Measurements from ENCODE around the gene DHCR7.

DHCR7 gene

GRCh38 chr11:71421392-71421950 is 26.7 kb downstream of the DHCR7 start:
- Histone ChIP-seq H3K9me3 (ENCODE audit: insufficient read depth, low read depth, low read length) (no peaks in the 10 kb centered on the region), H3K4me1 (ENCODE audit: insufficient read depth, low read length) (no peaks in the 10 kb centered on the region), H3K4me3 (ENCODE audit: low read length) (no peak overlapping the region), H3K36me3 (ENCODE audit: insufficient read depth, low read length) (no peaks in the 10 kb centered on the region), H3K27ac (ENCODE audit: low read depth, low read length) (no peak overlapping the region), H3K27me3 (ENCODE audit: insufficient read depth, low read length) (no peaks in the 10 kb centered on the region), H3K9ac (ENCODE audit: low read depth, low read length) (no peak overlapping the region)
- WGBS: 92% methylated on average over 8 of the region's 12 CpGs

- no peaks in the 10 kb centered on the region for H3K9me3 ChIP-seq (ENCODE audit: insufficient read depth, low read depth, low read length)
- H3K27ac ChIP-seq (ENCODE audit: low read depth, low read length): no peak overlapping the region
- H3K27me3 ChIP-seq (ENCODE audit: insufficient read depth, low read length): no peaks in the 10 kb centered on the region
- 86% methylated on average over 15 of the region's 16 CpGs for WGBS
- no peak overlapping the region for H3K4me3 ChIP-seq (ENCODE audit: low read length)
- no peaks in the 10 kb centered on the region for H3K36me3 ChIP-seq (ENCODE audit: insufficient read depth, low read length)
- H3K9ac ChIP-seq (ENCODE audit: low read depth, low read length): no peak overlapping the region
- no peaks in the 10 kb centered on the region for H3K4me1 ChIP-seq (ENCODE audit: insufficient read depth, low read length)
These were observed 27.5 kb downstream of the DHCR7 start for GRCh38 chr11:71420455-71421241.

GRCh38 chr11:71418643-71419042 is 29.6 kb downstream of the DHCR7 start:
- Histone ChIP-seq H3K9me3 (ENCODE audit: insufficient read depth, low read depth, low read length) (no peaks in the 10 kb centered on the region), H3K27me3 (ENCODE audit: insufficient read depth, low read length) (no peaks in the 10 kb centered on the region), H3K9ac (ENCODE audit: low read depth, low read length) (no peak overlapping the region), H3K27ac (ENCODE audit: low read depth, low read length) (no peak overlapping the region), H3K4me1 (ENCODE audit: insufficient read depth, low read length) (no peaks in the 10 kb centered on the region), H3K4me3 (ENCODE audit: low read length) (no peak overlapping the region), H3K36me3 (ENCODE audit: insufficient read depth, low read length) (no peaks in the 10 kb centered on the region)
- 93% methylated on average over 8 of the region's 8 CpGs for WGBS

GRCh38 chr11:71414645-71415044 is 33.5 kb downstream of the DHCR7 start:
- H3K4me1 ChIP-seq (ENCODE audit: insufficient read depth, low read length): no peaks in the 10 kb centered on the region
- no peak overlapping the region for H3K9ac ChIP-seq (ENCODE audit: low read depth, low read length)
- no peaks in the 10 kb centered on the region for H3K36me3 ChIP-seq (ENCODE audit: insufficient read depth, low read length)

GRCh38 chr11:71410363-71410966 is 37.7 kb downstream of the DHCR7 start:
- Histone ChIP-seq H3K4me1 (ENCODE audit: insufficient read depth, low read length) (no peaks in the 10 kb centered on the region), H3K9ac (ENCODE audit: low read depth, low read length) (no peak overlapping the region), H3K9me3 (ENCODE audit: insufficient read depth, low read depth, low read length) (no peaks in the 10 kb centered on the region), H3K4me3 (ENCODE audit: low read length) (no peak overlapping the region), H3K36me3 (ENCODE audit: insufficient read depth, low read length) (no peaks in the 10 kb centered on the region), H3K27ac (ENCODE audit: low read depth, low read length) (no peak overlapping the region), H3K27me3 (ENCODE audit: insufficient read depth, low read length) (no peaks in the 10 kb centered on the region)
- 81% methylated on average over 7 of the region's 7 CpGs for WGBS

More at GRCh38 chr11:71414645-71415044, 33.5 kb downstream of the DHCR7 start:
- Histone ChIP-seq H3K4me3 (ENCODE audit: low read length) (no peak overlapping the region), H3K9me3 (ENCODE audit: insufficient read depth, low read depth, low read length) (no peaks in the 10 kb centered on the region), H3K27me3 (ENCODE audit: insufficient read depth, low read length) (no peaks in the 10 kb centered on the region), H3K27ac (ENCODE audit: low read depth, low read length) (no peak overlapping the region)

- no peaks in the 10 kb centered on the region for H3K27me3 ChIP-seq (ENCODE audit: insufficient read depth, low read length)
- H3K4me1 ChIP-seq (ENCODE audit: insufficient read depth, low read length): no peaks in the 10 kb centered on the region
- H3K9ac ChIP-seq (ENCODE audit: low read depth, low read length): no peak overlapping the region
- no peaks in the 10 kb centered on the region for H3K9me3 ChIP-seq (ENCODE audit: insufficient read depth, low read depth, low read length)
- H3K4me3 ChIP-seq (ENCODE audit: low read length): no peak overlapping the region
- WGBS: 78% methylated on average over 4 of the region's 7 CpGs
- H3K27ac ChIP-seq (ENCODE audit: low read depth, low read length): no peak overlapping the region
- no peaks in the 10 kb centered on the region for H3K36me3 ChIP-seq (ENCODE audit: insufficient read depth, low read length)
These were observed 39.4 kb downstream of the DHCR7 start for GRCh38 chr11:71408826-71409225.

- no peaks in the 10 kb centered on the region for H3K27me3 ChIP-seq (ENCODE audit: insufficient read depth, low read length)
- 0 out of 2 replicates have a peak, but pooled peaks cover 2% of the 10 kb centered on the region for H3K9me3 ChIP-seq (ENCODE audit: insufficient read depth, low read depth, low read length)
These were observed 40.8 kb downstream of the DHCR7 start for GRCh38 chr11:71407356-71407755.

GRCh38 chr11:71406681-71407080 is 41.5 kb downstream of the DHCR7 start:
- no peak overlapping the region for H3K4me3 ChIP-seq (ENCODE audit: low read length)
- 93% methylated on average over 10 of the region's 10 CpGs for WGBS
- H3K9me3 ChIP-seq (ENCODE audit: insufficient read depth, low read depth, low read length): 0 out of 2 replicates have a peak, but pooled peaks cover 2% of the 10 kb centered on the region
- no peak overlapping the region for H3K27ac ChIP-seq (ENCODE audit: low read depth, low read length)
- no peaks in the 10 kb centered on the region for H3K4me1 ChIP-seq (ENCODE audit: insufficient read depth, low read length)
- no peaks in the 10 kb centered on the region for H3K27me3 ChIP-seq (ENCODE audit: insufficient read depth, low read length)
- H3K9ac ChIP-seq (ENCODE audit: low read depth, low read length): no peak overlapping the region
- H3K36me3 ChIP-seq (ENCODE audit: insufficient read depth, low read length): no peaks in the 10 kb centered on the region

More at GRCh38 chr11:71407356-71407755, 40.8 kb downstream of the DHCR7 start:
- Histone ChIP-seq H3K9ac (ENCODE audit: low read depth, low read length) (no peak overlapping the region), H3K4me1 (ENCODE audit: insufficient read depth, low read length) (no peaks in the 10 kb centered on the region), H3K4me3 (ENCODE audit: low read length) (no peak overlapping the region), H3K27ac (ENCODE audit: low read depth, low read length) (no peak overlapping the region), H3K36me3 (ENCODE audit: insufficient read depth, low read length) (no peaks in the 10 kb centered on the region)
- 87% methylated on average over 15 of the region's 15 CpGs for WGBS

GRCh38 chr11:71404209-71404608 is 44.0 kb downstream of the DHCR7 start:
- no peaks in the 10 kb centered on the region for H3K27me3 ChIP-seq (ENCODE audit: insufficient read depth, low read length)
- no peak overlapping the region for H3K27ac ChIP-seq (ENCODE audit: low read depth, low read length)
- H3K4me1 ChIP-seq (ENCODE audit: insufficient read depth, low read length): no peaks in the 10 kb centered on the region
- H3K36me3 ChIP-seq (ENCODE audit: insufficient read depth, low read length): no peaks in the 10 kb centered on the region
- no peak overlapping the region for H3K4me3 ChIP-seq (ENCODE audit: low read length)
- H3K9me3 ChIP-seq (ENCODE audit: insufficient read depth, low read depth, low read length): 0 out of 2 replicates have a peak, but pooled peaks cover 2% of the 10 kb centered on the region
- H3K9ac ChIP-seq (ENCODE audit: low read depth, low read length): no peak overlapping the region
- 84% methylated on average over 8 of the region's 8 CpGs for WGBS

- 81% methylated on average over 15 of the region's 15 CpGs for WGBS
These were observed 45.3 kb downstream of the DHCR7 start for GRCh38 chr11:71402878-71403277.

GRCh38 chr11:71400216-71400615 is 48.0 kb downstream of the DHCR7 start:
- H3K9ac ChIP-seq (ENCODE audit: low read depth, low read length): no peak overlapping the region
- no peaks in the 10 kb centered on the region for H3K36me3 ChIP-seq (ENCODE audit: insufficient read depth, low read length)
- no peak overlapping the region for H3K27ac ChIP-seq (ENCODE audit: low read depth, low read length)
- no peaks in the 10 kb centered on the region for H3K27me3 ChIP-seq (ENCODE audit: insufficient read depth, low read length)
- no peak overlapping the region for H3K4me3 ChIP-seq (ENCODE audit: low read length)
- H3K9me3 ChIP-seq (ENCODE audit: insufficient read depth, low read depth, low read length): 0 out of 2 replicates have a peak, but pooled peaks cover 2% of the 10 kb centered on the region
- H3K4me1 ChIP-seq (ENCODE audit: insufficient read depth, low read length): no peaks in the 10 kb centered on the region
- WGBS: 94% methylated on average over 9 of the region's 9 CpGs

More at GRCh38 chr11:71402878-71403277, 45.3 kb downstream of the DHCR7 start:
- Histone ChIP-seq H3K4me3 (ENCODE audit: low read length) (no peak overlapping the region), H3K36me3 (ENCODE audit: insufficient read depth, low read length) (no peaks in the 10 kb centered on the region), H3K9ac (ENCODE audit: low read depth, low read length) (no peak overlapping the region), H3K27ac (ENCODE audit: low read depth, low read length) (no peak overlapping the region), H3K9me3 (ENCODE audit: insufficient read depth, low read depth, low read length) (0 out of 2 replicates have a peak, but pooled peaks cover 2% of the 10 kb centered on the region), H3K27me3 (ENCODE audit: insufficient read depth, low read length) (no peaks in the 10 kb centered on the region), H3K4me1 (ENCODE audit: insufficient read depth, low read length) (no peaks in the 10 kb centered on the region)
